ENCODE results near the gene TTL. TPM values are rescaled to one million over a fixed set of nuclear protein-coding genes. Genes with fewer than 3 reads are reported as not detected.
A peak's percentile ranks its signal among the peaks of the same experiment; 100 is the strongest.

TTL gene
- total and polyA plus RNA-seq, 4 experiments from 2014 or later: 1.8 to 23.3 (median 13.8) TPM

DNA sequence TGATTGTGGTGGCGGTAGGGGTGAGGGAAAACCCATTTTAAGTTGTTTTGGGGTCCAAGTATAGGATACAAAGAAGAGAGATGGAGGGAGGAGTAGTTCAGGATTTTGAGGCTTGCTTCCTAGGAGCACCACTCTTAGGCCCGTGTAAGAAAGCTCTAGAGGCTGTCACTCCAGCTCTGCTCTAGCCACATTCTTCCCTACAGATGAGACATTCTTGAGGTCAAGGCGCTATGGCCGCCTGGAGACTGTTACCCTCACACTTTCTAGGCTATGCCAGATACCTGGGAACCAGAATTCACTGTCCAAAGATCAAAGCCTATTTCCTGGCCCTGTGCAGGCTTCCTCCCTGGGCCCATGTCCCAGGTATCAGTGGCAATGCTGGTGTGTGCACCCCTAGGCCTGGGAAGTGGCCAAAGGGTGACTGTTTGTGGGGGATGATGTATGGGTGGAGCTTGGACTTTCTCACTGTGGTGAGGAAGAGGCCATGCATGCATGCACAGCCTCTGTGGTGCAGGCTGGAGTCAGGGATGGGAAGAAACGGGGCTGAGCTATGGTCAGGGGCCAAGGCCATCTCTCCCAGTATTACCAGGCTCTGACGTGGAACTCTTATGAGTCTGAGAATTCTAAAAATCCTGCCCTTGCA lies 7.0 kb upstream of the TTL start:
- POLR2A ChIA-PET (ENCODE audit: partially characterized antibody): no interaction called here
- H3K9me3 Mint-ChIP-seq: no peaks in the 10 kb centered on the region

DNA sequence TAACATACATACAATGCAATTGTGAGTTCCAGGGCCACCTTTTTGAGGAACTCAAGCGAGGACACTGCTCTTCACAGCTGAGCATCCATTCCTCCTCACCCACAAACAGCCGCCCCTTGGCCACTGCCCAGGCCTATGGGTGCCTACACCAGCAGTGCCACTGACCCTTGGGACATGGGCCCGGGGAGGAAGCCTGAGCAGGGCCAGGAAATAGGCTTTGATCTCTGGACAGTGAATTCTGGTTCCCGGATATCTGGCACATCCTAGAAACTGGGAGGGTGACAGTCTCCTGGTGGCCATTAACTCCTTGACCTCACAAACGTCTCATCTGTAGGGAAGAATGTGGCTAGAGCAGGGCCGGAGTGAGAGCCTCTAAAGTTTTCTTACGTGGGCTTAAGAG lies 5.5 kb upstream of the TTL start:
- Histone ChIP-seq H3K4me1 (ENCODE audit: insufficient read depth, low read length) (peaks cover 8% of the 10 kb centered on the region), H3K4me3 (ENCODE audit: low read length in 2 of 2) (no peak overlapping the region), H3K27me3 (ENCODE audit: insufficient read depth, low read length) (no peaks in the 10 kb centered on the region), H3K36me3 (ENCODE audit: insufficient read depth, low read length) (no peaks in the 10 kb centered on the region), H3K27ac (ENCODE audit: low read depth, low read length) (no peak overlapping the region), H3K9me3 (ENCODE audit: control insufficient read depth in 1 of 2, low read length in 2 of 2) (no peaks in the 10 kb centered on the region)
- no peak overlapping the region for H3K27ac Mint-ChIP-seq
- no peak for DNase-seq
- no peak overlapping the region for H3K4me3 Mint-ChIP-seq
- H3K9me3 Mint-ChIP-seq: no peaks in the 10 kb centered on the region
- CTCF ChIA-PET (ENCODE audit: partially characterized antibody): interaction anchor here (1.8 kb wide), 1 partner anchor 8 kb away, joined by 5 read pairs; no protein-coding TSS in a partner anchor
- peaks cover 4 to 13% (median 10%) of the 10 kb centered on the region in 4 donors for H3K4me1 Mint-ChIP-seq
- no peaks in the 10 kb centered on the region for H3K27me3 Mint-ChIP-seq
- intact Hi-C loops (cut with micrococcal nuclease): no loop called here
- H3K36me3 Mint-ChIP-seq: peaks cover 0 to 7% of the 10 kb centered on the region in 2 donors
- POLR2A ChIA-PET (ENCODE audit: partially characterized antibody): no interaction called here

More for the DNA sequence above, 7.0 kb upstream of the TTL start:
- CTCF ChIA-PET (ENCODE audit: partially characterized antibody): interaction anchor here (1.1 to 1.8 kb wide), 2 partner anchors 9 to 27 kb away, joined by 4 to 5 read pairs; no protein-coding TSS in a partner anchor
- intact Hi-C loops (cut with micrococcal nuclease): no loop called here
- Mint-ChIP-seq H3K27me3 (no peaks in the 10 kb centered on the region), H3K4me3 (no peak overlapping the region), H3K27ac (peak overlapping the region in 1 of 7 donors; percentile 2), H3K4me1 (no peaks in the 10 kb centered on the region), H3K36me3 (no peaks in the 10 kb centered on the region)
- Histone ChIP-seq H3K27ac (ENCODE audit: low read depth, low read length) (no peak overlapping the region), H3K4me3 (ENCODE audit: low read length in 2 of 2) (no peak overlapping the region), H3K9me3 (ENCODE audit: control insufficient read depth in 1 of 2, low read length in 2 of 2) (no peaks in the 10 kb centered on the region), H3K36me3 (ENCODE audit: insufficient read depth, low read length) (no peaks in the 10 kb centered on the region), H3K27me3 (ENCODE audit: insufficient read depth, low read length) (no peaks in the 10 kb centered on the region), H3K4me1 (ENCODE audit: insufficient read depth, low read length) (no peaks in the 10 kb centered on the region)
- no peak for DNase-seq

DNA sequence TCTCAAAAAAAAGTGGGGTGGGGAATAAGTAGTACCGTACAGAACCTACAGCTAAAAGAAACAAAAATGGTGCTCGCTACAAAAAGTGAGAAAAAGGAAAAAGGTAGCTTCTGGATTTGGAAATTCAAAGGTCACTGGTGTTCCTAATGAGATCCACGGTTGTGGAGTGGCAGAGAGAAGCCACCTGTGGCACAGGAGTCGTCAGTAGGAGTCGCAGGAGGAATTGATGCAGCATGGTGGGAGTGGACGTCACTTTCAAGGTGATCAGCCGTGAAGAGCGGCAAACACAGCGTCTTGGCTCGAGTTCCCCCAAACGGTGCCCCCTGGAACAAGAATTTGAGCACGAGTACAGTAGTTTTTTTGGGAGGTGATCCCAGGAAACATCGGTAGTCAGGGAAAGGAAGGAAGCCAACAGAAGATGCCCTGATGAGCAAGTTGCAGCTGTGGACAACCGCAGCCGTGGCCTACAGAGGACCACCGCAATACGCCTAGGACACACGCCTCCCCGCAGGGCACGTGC lies 1.4 kb upstream of the TTL start:
- H3K36me3 Mint-ChIP-seq: peaks cover 0 to 14% of the 10 kb centered on the region in 2 donors
- peak overlapping the region; percentile 37 to 78 for H3K4me3 ChIP-seq (ENCODE audit: low read length in 2 of 2)
- peaks cover 17 to 34% (median 25%) of the 10 kb centered on the region in 4 donors for H3K4me1 Mint-ChIP-seq
- no peaks in the 10 kb centered on the region for H3K9me3 Mint-ChIP-seq
- peak overlapping the region; percentile 89 to 99 (median 96) for H3K4me3 Mint-ChIP-seq
- H3K27ac Mint-ChIP-seq: peak overlapping the region; percentile 88 to 95 (median 89)
- DNase-seq: peak in 3 of 5 donors; percentile 15 to 43 (median 38)
- ChIA-PET POLR2A (ENCODE audit: partially characterized antibody) (interaction anchor here (1.0 to 2.2 kb wide), 6 partner anchors 11 to 425 kb away, joined by 3 to 21 read pairs (median 4); partner anchors contain the start of genes CHCHD5 and POLR1B), CTCF (ENCODE audit: partially characterized antibody) (interaction anchor here (0.7 to 3.0 kb wide), 29 partner anchors 9 to 598 kb away, joined by 3 to 40 read pairs (median 4); partner anchors contain the start of gene RGPD8)
- intact Hi-C loops (cut with micrococcal nuclease): loop anchor here (1.0 to 10.0 kb wide), 4 partner anchors 62 to 244 kb away; partner anchors contain the start of genes NT5DC4, POLR1B and ZC3H8
- H3K9me3 ChIP-seq (ENCODE audit: control insufficient read depth in 1 of 2, low read length in 2 of 2): no peaks in the 10 kb centered on the region
- no peaks in the 10 kb centered on the region for H3K27me3 ChIP-seq (ENCODE audit: insufficient read depth, low read length)
- H3K36me3 ChIP-seq (ENCODE audit: insufficient read depth, low read length): no peaks in the 10 kb centered on the region
- H3K4me1 ChIP-seq (ENCODE audit: insufficient read depth, low read length): peaks cover 26% of the 10 kb centered on the region
- H3K27ac ChIP-seq (ENCODE audit: low read depth, low read length): peak overlapping the region; percentile 62
- no peaks in the 10 kb centered on the region for H3K27me3 Mint-ChIP-seq

DNA sequence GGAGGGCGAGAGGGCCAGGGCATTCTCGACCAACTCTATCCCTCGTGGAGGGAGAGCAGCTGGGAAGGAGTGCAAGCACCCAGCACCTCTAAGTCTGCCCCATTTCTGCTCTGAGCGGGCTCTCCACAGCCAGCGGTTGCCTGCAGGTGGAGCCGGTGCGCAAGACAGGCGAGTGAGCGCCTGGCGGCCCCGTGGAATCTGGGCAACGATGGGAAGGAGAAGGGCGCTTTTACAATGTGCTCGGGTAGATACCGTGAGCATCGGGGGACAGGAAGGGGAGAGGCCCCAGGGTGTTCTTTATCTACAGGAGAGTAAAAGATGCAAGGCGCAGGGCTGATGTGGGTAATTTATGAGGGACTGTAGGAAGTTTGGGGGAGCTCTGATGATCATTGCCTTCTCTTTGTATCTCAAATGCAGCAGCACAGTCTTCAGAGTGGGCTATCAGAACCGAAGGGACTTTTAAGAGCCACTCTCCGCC lies 867 bp upstream of the TTL start:
- Histone ChIP-seq H3K4me3 (ENCODE audit: low read length in 2 of 2) (peak overlapping the region; percentile 63 to 78), H3K4me1 (ENCODE audit: insufficient read depth, low read length) (peaks cover 26% of the 10 kb centered on the region), H3K27me3 (ENCODE audit: insufficient read depth, low read length) (no peaks in the 10 kb centered on the region), H3K9me3 (ENCODE audit: control insufficient read depth in 1 of 2, low read length in 2 of 2) (no peaks in the 10 kb centered on the region), H3K27ac (ENCODE audit: low read depth, low read length) (peak overlapping the region; percentile 62), H3K36me3 (ENCODE audit: insufficient read depth, low read length) (no peaks in the 10 kb centered on the region)
- Mint-ChIP-seq H3K36me3 (peaks cover 0 to 14% of the 10 kb centered on the region in 2 donors), H3K9me3 (no peaks in the 10 kb centered on the region), H3K27me3 (no peaks in the 10 kb centered on the region), H3K4me3 (peak overlapping the region; percentile 89 to 99 (median 96)), H3K4me1 (peaks cover 17 to 39% (median 25%) of the 10 kb centered on the region in 4 donors), H3K27ac (peak overlapping the region; percentile 84 to 97 (median 95))
- intact Hi-C loops (cut with micrococcal nuclease): loop anchor here (1.0 to 10.0 kb wide), 4 partner anchors 61 to 244 kb away; partner anchors contain the start of genes NT5DC4, POLR1B and ZC3H8
- CTCF ChIA-PET (ENCODE audit: partially characterized antibody): interaction anchor here (0.7 to 3.0 kb wide), 26 partner anchors 9 to 598 kb away, joined by 3 to 40 read pairs (median 4); partner anchors contain the start of gene RGPD8
- DNase-seq: peak; percentile 77 to 86 (median 82)
- POLR2A ChIA-PET (ENCODE audit: partially characterized antibody): interaction anchor here (0.6 to 2.2 kb wide), 7 partner anchors 12 to 426 kb away, joined by 3 to 21 read pairs (median 4); partner anchors contain the start of genes CHCHD5 and POLR1B

DNA sequence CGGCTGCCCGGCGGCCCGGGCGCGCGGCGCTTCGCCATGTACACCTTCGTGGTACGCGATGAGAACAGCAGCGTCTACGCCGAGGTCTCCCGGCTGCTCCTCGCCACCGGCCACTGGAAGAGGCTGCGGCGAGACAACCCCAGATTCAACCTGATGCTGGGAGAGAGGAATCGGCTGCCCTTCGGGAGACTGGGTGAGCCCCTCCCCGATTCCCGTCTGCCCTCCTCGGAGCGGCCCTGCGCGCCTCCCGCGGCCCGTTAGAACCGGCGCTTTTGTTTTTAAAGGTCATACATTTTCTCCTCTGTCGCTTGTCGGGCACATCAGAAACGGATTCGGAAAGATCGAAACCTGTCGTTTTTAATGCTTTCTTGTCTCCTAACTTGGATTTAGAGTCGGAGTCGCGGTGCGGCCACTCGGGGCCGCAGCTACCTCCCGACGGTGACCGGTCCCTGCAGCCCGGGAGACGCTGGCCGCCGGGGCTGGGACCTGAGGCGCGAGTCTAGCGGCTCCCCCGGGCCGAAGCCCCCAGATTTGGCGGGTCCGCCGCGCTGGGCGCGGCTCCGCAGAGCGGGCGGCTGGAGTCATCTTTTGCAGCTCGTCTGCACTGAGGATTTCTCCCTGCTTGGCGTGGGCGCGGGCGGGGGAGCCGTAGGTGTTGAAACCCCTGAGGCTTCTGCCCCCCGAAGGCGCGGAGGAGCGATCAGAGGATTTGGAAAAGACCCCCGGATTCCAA lies 519 bp downstream of the TTL start:
- CTCF ChIA-PET (ENCODE audit: partially characterized antibody): interaction anchor here (2.1 kb wide), 2 partner anchors 9 to 361 kb away, joined by 4 to 5 read pairs; no protein-coding TSS in a partner anchor
- POLR2A ChIA-PET (ENCODE audit: partially characterized antibody): interaction anchor here (1.9 kb wide), 1 partner anchor 102 kb away, joined by 10 read pairs; the partner anchor contains the start of gene CHCHD5
- DNase-seq: peak; percentile 9 to 39 (median 22)
- H3K27me3 ChIP-seq (ENCODE audit: insufficient read depth, low read length): no peaks in the 10 kb centered on the region
- H3K27me3 Mint-ChIP-seq: no peaks in the 10 kb centered on the region
- intact Hi-C loops (cut with micrococcal nuclease): loop anchor here (10.0 kb wide), 2 partner anchors 228 to 242 kb away; partner anchors contain the start of genes NT5DC4 and ZC3H8
- no peaks in the 10 kb centered on the region for H3K9me3 ChIP-seq (ENCODE audit: control insufficient read depth in 1 of 2, low read length in 2 of 2)
- peak overlapping the region; percentile 78 to 81 for H3K4me3 ChIP-seq (ENCODE audit: low read length in 2 of 2)
- no peaks in the 10 kb centered on the region for H3K9me3 Mint-ChIP-seq
- H3K4me1 ChIP-seq (ENCODE audit: insufficient read depth, low read length): peaks cover 26% of the 10 kb centered on the region
- H3K27ac Mint-ChIP-seq: peak overlapping the region; percentile 81 to 94 (median 87)
- no peaks in the 10 kb centered on the region for H3K36me3 ChIP-seq (ENCODE audit: insufficient read depth, low read length)
- H3K4me1 Mint-ChIP-seq: peaks cover 20 to 50% (median 30%) of the 10 kb centered on the region in 4 donors
- H3K36me3 Mint-ChIP-seq: peaks cover 0 to 18% of the 10 kb centered on the region in 2 donors
- peak overlapping the region; percentile 67 for H3K27ac ChIP-seq (ENCODE audit: low read depth, low read length)
- H3K4me3 Mint-ChIP-seq: peak overlapping the region; percentile 91 to 96 (median 94)

DNA sequence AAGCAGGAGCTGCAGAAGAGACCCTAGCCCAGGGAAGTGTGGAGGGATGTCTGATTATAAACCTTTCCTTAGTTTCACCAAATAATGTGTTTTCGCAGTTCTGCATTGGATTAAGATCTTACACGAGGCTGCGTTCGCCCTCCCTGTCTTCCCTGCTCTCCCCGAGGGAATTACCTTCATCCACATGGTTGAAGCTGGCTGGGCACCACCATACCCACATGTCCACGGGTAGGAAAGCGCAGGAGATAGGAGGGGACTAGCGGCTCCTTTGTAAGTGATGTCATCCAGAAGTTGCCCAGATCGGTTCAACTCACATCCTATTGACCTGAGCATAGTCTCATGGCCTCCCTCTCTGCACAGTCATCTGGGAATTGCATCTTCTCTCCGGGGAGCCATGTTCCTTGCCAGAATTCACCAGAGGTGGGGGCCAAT lies 1.1 kb downstream of the TTL start:
- CTCF ChIA-PET (ENCODE audit: partially characterized antibody): interaction anchor here (1.7 to 2.1 kb wide), 3 partner anchors 8 to 361 kb away, joined by 4 to 5 read pairs (median 4); no protein-coding TSS in a partner anchor
- peak overlapping the region; percentile 67 for H3K27ac ChIP-seq (ENCODE audit: low read depth, low read length)

More for the DNA sequence above, 1.1 kb downstream of the TTL start:
- intact Hi-C loops (cut with micrococcal nuclease): loop anchor here (10.0 kb wide), 2 partner anchors 228 to 242 kb away; partner anchors contain the start of genes NT5DC4 and ZC3H8
- peak in 2 of 5 donors; percentile 2 to 9 for DNase-seq
- no peaks in the 10 kb centered on the region for H3K27me3 Mint-ChIP-seq
- Histone ChIP-seq H3K4me1 (ENCODE audit: insufficient read depth, low read length) (peaks cover 26% of the 10 kb centered on the region), H3K36me3 (ENCODE audit: insufficient read depth, low read length) (no peaks in the 10 kb centered on the region), H3K4me3 (ENCODE audit: low read length in 2 of 2) (peak overlapping the region; percentile 78 to 81), H3K27me3 (ENCODE audit: insufficient read depth, low read length) (no peaks in the 10 kb centered on the region), H3K9me3 (ENCODE audit: control insufficient read depth in 1 of 2, low read length in 2 of 2) (no peaks in the 10 kb centered on the region)
- H3K27ac Mint-ChIP-seq: peak overlapping the region; percentile 43 to 90 (median 84)
- peaks cover 20 to 54% (median 30%) of the 10 kb centered on the region in 4 donors for H3K4me1 Mint-ChIP-seq
- POLR2A ChIA-PET (ENCODE audit: partially characterized antibody): interaction anchor here (1.9 kb wide), 1 partner anchor 101 kb away, joined by 10 read pairs; the partner anchor contains the start of gene CHCHD5
- H3K36me3 Mint-ChIP-seq: peaks cover 0 to 18% of the 10 kb centered on the region in 2 donors
- H3K4me3 Mint-ChIP-seq: peak overlapping the region; percentile 91 to 96 (median 94)
- H3K9me3 Mint-ChIP-seq: no peaks in the 10 kb centered on the region
